HG03342 (cell line): Measurements from ENCODE around the gene TMEM25.
"Not testable (repeated sequence)": the region's sequence is repeated elsewhere in the genome, so short reads cannot be mapped to it uniquely, and the experiment has no call there.

Experiments
- ATAC-seq: cut with Tn5 transposase; IDR thresholded peaks from one replicate; pipeline ENCODE4 v1.9.1; 2021; ENCODE audit warnings: mild to moderate bottlenecking, moderate library complexity; ENCODE audit not compliant: unreplicated experiment

Gene TMEM25

GRCh38 chr11:118530683-118531596 is at the start of gene TMEM25:
TSS of gene TMEM25 (plus strand) at chr11:118531192. CDS start at chr11:118531802, 610 bp downstream.
- ATAC-seq, result peak; percentile 58

GRCh38 chr11:118481238-118481637 is 49.8 kb upstream of the TMEM25 start:
- ATAC-seq, result not testable (repeated sequence)

GRCh38 chr11:118484405-118484804 is 46.6 kb upstream of the TMEM25 start:
- ATAC-seq, result no peak

- ATAC-seq, result no peak
Observed at GRCh38 chr11:118485273-118485672, 45.7 kb upstream of the TMEM25 start.

- ATAC-seq, result no peak
Observed at GRCh38 chr11:118488480-118489109, 42.4 kb upstream of the TMEM25 start.

- ATAC-seq, result no peak
Observed at GRCh38 chr11:118491041-118491440, 40.0 kb upstream of the TMEM25 start.

GRCh38 chr11:118497831-118498230 is 33.2 kb upstream of the TMEM25 start:
- no peak for ATAC-seq

- no peak for ATAC-seq
Observed at GRCh38 chr11:118503216-118503615, 27.8 kb upstream of the TMEM25 start.

GRCh38 chr11:118511601-118512000 is 19.4 kb upstream of the TMEM25 start:
- ATAC-seq, result no peak

GRCh38 chr11:118514103-118514502 is 16.9 kb upstream of the TMEM25 start:
- no peak for ATAC-seq

- ATAC-seq, result no peak
Observed at GRCh38 chr11:118519549-118519948, 11.4 kb upstream of the TMEM25 start.

GRCh38 chr11:118521892-118522311 is 9.1 kb upstream of the TMEM25 start:
- ATAC-seq, result no peak

GRCh38 chr11:118522571-118523072 is 8.4 kb upstream of the TMEM25 start:
- ATAC-seq, result no peak

GRCh38 chr11:118524356-118524755 is 6.6 kb upstream of the TMEM25 start:
- no peak for ATAC-seq

- ATAC-seq, result no peak
Observed at GRCh38 chr11:118524757-118525470, 6.1 kb upstream of the TMEM25 start.

- ATAC-seq, result no peak
Observed at GRCh38 chr11:118526688-118527087, 4.3 kb upstream of the TMEM25 start.

GRCh38 chr11:118527109-118527508 is 3.9 kb upstream of the TMEM25 start, which contains the start of gene TTC36:
TSS of gene TTC36 (plus strand) at chr11:118527474. CDS start at chr11:118527495, 21 bp downstream.
- no peak for ATAC-seq

- no peak for ATAC-seq
Observed at GRCh38 chr11:118528511-118528910, 2.5 kb upstream of the TMEM25 start.

GRCh38 chr11:118529584-118530175 is 1.3 kb upstream of the TMEM25 start:
- no peak for ATAC-seq

- ATAC-seq, result peak; percentile 8
Observed at GRCh38 chr11:118530180-118530682, 761 bp upstream of the TMEM25 start.
